Vagina (tissue), 2 donors: Measurements from ENCODE around the gene CT45A7. TPM values are rescaled to one million over a fixed set of nuclear protein-coding genes. Genes with fewer than 3 reads are reported as not detected.
"Not testable (repeated sequence)": the region's sequence is repeated elsewhere in the genome, so short reads cannot be mapped to it uniquely, and the experiment has no call there.

Experiments
- DNase-seq, 2 donors: peaks; one replicate each; pipeline ENCODE4 v3.0.0-alpha.2; 2017; ENCODE audit errors: extremely low spot score in 2 of 2
- H3K27ac ChIP-seq: fragments of 200-600 bp; sonication (generic); one replicate; pipeline ENCODE4 v1.5.1; 2019
- H3K27me3 ChIP-seq: fragments of 200-600 bp; sonication (generic); one replicate; pipeline ENCODE4 v1.5.1; 2019
- H3K36me3 ChIP-seq, 2 donors: fragments of 200-600 bp; sonication (generic); one replicate each; pipeline ENCODE4 v1.5.1; 2017 to 2019
- H3K4me1 ChIP-seq: fragments of 200-600 bp; sonication (generic); one replicate; pipeline ENCODE4 v1.5.1; 2019
- H3K4me3 ChIP-seq, 2 donors: fragments of 200-600 bp; sonication (generic); 1 replicate in 1 of 2; 2 replicates in 1 of 2; pipeline ENCODE4 v1.5.1; 2016 to 2019
- H3K9me3 ChIP-seq: fragments of 200-600 bp; sonication (generic); one replicate; pipeline ENCODE4 v1.5.1; 2019
- intact Hi-C: fragments of 100-400 bp; cut with DNase I; formaldehyde crosslinking; loops from one replicate; pipeline ENCODE4 v1.15.1; 2023
- total RNA-seq: library from RNA; depleted of rRNA; stranded (reverse); fragments of >200 nt; gene quantifications from one replicate; pipeline ENCODE4 v1.2.3, GENCODE V29; 2016

Gene CT45A7, protein sequence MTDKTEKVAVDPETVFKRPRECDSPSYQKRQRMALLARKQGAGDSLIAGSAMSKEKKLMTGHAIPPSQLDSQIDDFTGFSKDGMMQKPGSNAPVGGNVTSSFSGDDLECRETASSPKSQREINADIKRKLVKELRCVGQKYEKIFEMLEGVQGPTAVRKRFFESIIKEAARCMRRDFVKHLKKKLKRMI
- total RNA-seq, result not detected

DNA sequence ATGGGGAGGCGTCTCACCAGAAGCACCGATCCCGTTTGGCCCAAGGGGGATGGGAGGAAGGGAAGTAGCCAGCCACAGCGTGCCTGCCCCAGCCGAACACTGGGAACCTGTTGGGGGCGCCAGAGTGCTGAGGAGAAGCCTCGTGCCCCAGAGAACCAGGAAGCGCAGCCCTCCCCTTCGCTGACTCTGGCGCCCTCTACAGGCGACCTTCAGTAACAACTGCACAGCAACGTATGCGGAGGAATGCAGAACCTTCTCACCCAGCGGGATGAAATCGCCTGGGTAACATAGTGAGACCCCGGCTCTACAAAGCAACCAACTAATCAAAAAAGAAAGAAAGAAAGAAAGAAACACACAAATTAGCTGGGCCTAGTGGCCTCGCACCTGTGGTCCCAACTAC lies at the start of gene CT45A7:
TSS of gene CT45A7 (minus strand) at position 101 of the 400 bp plus-strand sequence. CDS start 3,747 bp downstream, outside the sequence.
- H3K4me3 ChIP-seq, intact Hi-C loops, H3K27ac ChIP-seq, H3K36me3 ChIP-seq, H3K4me1 ChIP-seq, H3K27me3 ChIP-seq, DNase-seq, H3K9me3 ChIP-seq: not testable (repeated sequence)

DNA sequence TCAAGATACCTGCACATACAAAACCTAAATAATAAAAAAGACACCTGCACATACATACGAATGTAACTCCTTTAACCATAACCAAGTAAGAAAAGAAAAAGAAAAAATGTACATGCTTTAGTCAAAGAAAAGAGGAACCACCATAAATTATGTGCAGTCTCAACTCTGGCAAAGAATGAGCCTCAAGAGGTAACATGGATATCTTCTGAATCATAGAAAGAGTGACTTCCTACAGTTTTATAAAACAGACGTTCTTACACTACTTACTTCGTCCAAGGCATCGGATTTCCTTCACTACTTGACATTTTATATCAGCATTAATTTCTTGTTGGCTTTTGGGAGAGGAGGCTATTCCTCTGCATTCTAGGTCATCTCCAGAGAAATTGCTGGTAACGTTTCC lies 45.7 kb upstream of the CT45A7 start:
- H3K36me3 ChIP-seq, H3K27me3 ChIP-seq, H3K27ac ChIP-seq, H3K4me3 ChIP-seq, H3K4me1 ChIP-seq, intact Hi-C loops, DNase-seq, H3K9me3 ChIP-seq: not testable (repeated sequence)

DNA sequence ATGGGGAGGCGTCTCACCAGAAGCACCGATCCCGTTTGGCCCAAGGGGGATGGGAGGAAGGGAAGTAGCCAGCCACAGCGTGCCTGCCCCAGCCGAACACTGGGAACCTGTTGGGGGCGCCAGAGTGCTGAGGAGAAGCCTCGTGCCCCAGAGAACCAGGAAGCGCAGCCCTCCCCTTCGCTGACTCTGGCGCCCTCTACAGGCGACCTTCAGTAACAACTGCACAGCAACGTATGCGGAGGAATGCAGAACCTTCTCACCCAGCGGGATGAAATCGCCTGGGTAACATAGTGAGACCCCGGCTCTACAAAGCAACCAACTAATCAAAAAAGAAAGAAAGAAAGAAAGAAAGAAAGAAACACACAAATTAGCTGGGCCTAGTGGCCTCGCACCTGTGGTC lies 34.6 kb upstream of the CT45A7 start, which contains the start of gene CT45A9:
TSS of gene CT45A9 (minus strand) at position 101 of the 400 bp plus-strand sequence. CDS start 3,751 bp downstream, outside the sequence.
- H3K4me3 ChIP-seq, H3K27me3 ChIP-seq, H3K9me3 ChIP-seq, H3K4me1 ChIP-seq, intact Hi-C loops, DNase-seq, H3K27ac ChIP-seq, H3K36me3 ChIP-seq: not testable (repeated sequence)

DNA sequence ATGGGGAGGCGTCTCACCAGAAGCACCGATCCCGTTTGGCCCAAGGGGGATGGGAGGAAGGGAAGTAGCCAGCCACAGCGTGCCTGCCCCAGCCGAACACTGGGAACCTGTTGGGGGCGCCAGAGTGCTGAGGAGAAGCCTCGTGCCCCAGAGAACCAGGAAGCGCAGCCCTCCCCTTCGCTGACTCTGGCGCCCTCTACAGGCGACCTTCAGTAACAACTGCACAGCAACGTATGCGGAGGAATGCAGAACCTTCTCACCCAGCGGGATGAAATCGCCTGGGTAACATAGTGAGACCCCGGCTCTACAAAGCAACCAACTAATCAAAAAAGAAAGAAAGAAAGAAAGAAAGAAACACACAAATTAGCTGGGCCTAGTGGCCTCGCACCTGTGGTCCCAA lies 17.4 kb upstream of the CT45A7 start, which contains the start of gene CT45A8:
TSS of gene CT45A8 (minus strand) at position 101 of the 400 bp plus-strand sequence. CDS start 3,755 bp downstream, outside the sequence.
- H3K4me3 ChIP-seq, DNase-seq, H3K36me3 ChIP-seq, intact Hi-C loops, H3K27me3 ChIP-seq, H3K4me1 ChIP-seq, H3K9me3 ChIP-seq, H3K27ac ChIP-seq: not testable (repeated sequence)

DNA sequence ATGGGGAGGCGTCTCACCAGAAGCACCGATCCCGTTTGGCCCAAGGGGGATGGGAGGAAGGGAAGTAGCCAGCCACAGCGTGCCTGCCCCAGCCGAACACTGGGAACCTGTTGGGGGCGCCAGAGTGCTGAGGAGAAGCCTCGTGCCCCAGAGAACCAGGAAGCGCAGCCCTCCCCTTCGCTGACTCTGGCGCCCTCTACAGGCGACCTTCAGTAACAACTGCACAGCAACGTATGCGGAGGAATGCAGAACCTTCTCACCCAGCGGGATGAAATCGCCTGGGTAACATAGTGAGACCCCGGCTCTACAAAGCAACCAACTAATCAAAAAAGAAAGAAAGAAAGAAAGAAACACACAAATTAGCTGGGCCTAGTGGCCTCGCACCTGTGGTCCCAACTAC lies 17.2 kb downstream of the CT45A7 start, which contains the start of gene CT45A2:
TSS of gene CT45A2 (minus strand) at position 101 of the 400 bp plus-strand sequence. CDS start 3,747 bp downstream, outside the sequence.
- H3K4me3 ChIP-seq, H3K27me3 ChIP-seq, H3K9me3 ChIP-seq, H3K4me1 ChIP-seq, intact Hi-C loops, H3K36me3 ChIP-seq, H3K27ac ChIP-seq, DNase-seq: not testable (repeated sequence)

DNA sequence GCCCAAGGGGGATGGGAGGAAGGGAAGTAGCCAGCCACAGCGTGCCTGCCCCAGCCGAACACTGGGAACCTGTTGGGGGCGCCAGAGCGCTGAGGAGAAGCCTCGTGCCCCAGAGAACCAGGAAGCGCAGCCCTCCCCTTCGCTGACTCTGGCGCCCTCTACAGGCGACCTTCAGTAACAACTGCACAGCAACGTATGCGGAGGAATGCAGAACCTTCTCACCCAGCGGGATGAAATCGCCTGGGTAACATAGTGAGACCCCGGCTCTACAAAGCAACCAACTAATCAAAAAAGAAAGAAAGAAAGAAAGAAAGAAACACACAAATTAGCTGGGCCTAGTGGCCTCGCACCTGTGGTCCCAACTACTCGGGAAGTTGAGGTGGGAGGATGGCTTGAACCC lies 34.4 kb downstream of the CT45A7 start, which contains the start of gene CT45A6:
TSS of gene CT45A6 (minus strand) at position 101 of the 400 bp plus-strand sequence. CDS start 3,794 bp downstream, outside the sequence.
- intact Hi-C loops, H3K36me3 ChIP-seq, H3K9me3 ChIP-seq, H3K27ac ChIP-seq, H3K4me3 ChIP-seq, DNase-seq, H3K27me3 ChIP-seq, H3K4me1 ChIP-seq: not testable (repeated sequence)

DNA sequence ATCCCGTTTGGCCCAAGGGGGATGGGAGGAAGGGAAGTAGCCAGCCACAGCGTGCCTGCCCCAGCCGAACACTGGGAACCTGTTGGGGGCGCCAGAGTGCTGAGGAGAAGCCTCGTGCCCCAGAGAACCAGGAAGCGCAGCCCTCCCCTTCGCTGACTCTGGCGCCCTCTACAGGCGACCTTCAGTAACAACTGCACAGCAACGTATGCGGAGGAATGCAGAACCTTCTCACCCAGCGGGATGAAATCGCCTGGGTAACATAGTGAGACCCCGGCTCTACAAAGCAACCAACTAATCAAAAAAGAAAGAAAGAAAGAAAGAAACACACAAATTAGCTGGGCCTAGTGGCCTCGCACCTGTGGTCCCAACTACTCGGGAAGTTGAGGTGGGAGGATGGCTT lies 51.7 kb downstream of the CT45A7 start, which contains the start of gene CT45A5:
TSS of gene CT45A5 (minus strand) at position 101 of the 400 bp plus-strand sequence. CDS start 3,774 bp downstream, outside the sequence.
- H3K27ac ChIP-seq, DNase-seq, intact Hi-C loops, H3K27me3 ChIP-seq, H3K36me3 ChIP-seq, H3K4me1 ChIP-seq, H3K4me3 ChIP-seq, H3K9me3 ChIP-seq: not testable (repeated sequence)

Other genes starting within 250 kb of the CT45A7 start
- gene CT45A1, start 123.6 kb downstream of the CT45A7 start, total RNA-seq, result not detected
- gene CT45A3, start 69.1 kb downstream of the CT45A7 start, total RNA-seq, result not detected
- not detected for gene CT45A5, start 51.8 kb downstream of the CT45A7 start, total RNA-seq
- gene CT45A6, start 34.5 kb downstream of the CT45A7 start, total RNA-seq, result not detected
- not detected for gene CT45A2, start 17.3 kb downstream of the CT45A7 start, total RNA-seq
- not detected for gene CT45A8, start 17.3 kb upstream of the CT45A7 start, total RNA-seq
- not detected for gene CT45A9, start 34.5 kb upstream of the CT45A7 start, total RNA-seq
- not detected for gene CT45A10, start 56.2 kb upstream of the CT45A7 start, total RNA-seq
- gene SAGE1, start 56.4 kb upstream of the CT45A7 start, total RNA-seq, result not detected
- 18.9 TPM for gene MMGT1, start 136.7 kb upstream of the CT45A7 start, total RNA-seq
- 12.8 TPM for gene SLC9A6, start 148.2 kb upstream of the CT45A7 start, total RNA-seq